GM12891 (cell line): Measurements from ENCODE around the gene GCNT2.

Source experiments
- POLR2A ChIP-seq: IDR thresholded peaks from 2 replicates; pipeline ENCODE4 v1.6.1; 2011; ENCODE audit warnings: low read depth, low read length, control low read depth
- POLR2AphosphoS5 ChIP-seq: IDR thresholded peaks from 2 replicates; pipeline ENCODE4 v1.6.1; 2011; ENCODE audit warnings: low read depth, low read length, control low read depth
- TAF1 ChIP-seq: IDR thresholded peaks from 2 replicates; pipeline ENCODE4 v1.6.1; 2011; ENCODE audit warnings: low read depth, low read length, control low read depth

DNA sequence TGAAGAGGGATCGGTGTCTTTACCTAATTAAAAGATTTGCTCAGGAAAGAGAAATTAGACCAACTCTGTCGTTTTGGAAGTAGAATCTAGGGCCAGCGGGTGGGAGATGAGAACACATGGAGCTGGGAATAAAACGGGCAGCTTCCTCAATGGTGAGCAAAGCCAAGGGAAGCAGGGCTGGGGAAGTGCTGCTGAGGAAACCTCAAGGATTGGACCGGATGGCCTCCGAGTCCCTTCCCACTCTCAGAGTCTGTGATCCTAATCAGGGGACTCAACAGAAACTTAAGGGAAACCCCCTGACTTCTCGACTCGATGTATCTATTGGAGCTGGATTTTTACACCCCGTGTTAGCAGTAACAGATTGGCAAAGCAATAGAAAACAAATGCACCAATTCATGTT lies 10.8 kb downstream of the GCNT2 start:
- TF ChIP-seq POLR2AphosphoS5: peak; percentile 80
- 0 out of 2 replicates have a peak, but pooled peaks have one; percentile 34 for TF ChIP-seq POLR2A
- TF ChIP-seq TAF1: no peak
